GM18868 (cell line): ENCODE measurements around the gene PMPCA.
"Not testable (repeated sequence)": the region's sequence is repeated elsewhere in the genome, so short reads cannot be mapped to it uniquely, and the experiment has no call there.

ENCODE experiments used
- ATAC-seq: cut with Tn5 transposase; IDR thresholded peaks from one replicate; pipeline ENCODE4 v1.9.1; 2021; ENCODE audit warnings: mild to moderate bottlenecking, moderate library complexity; ENCODE audit not compliant: unreplicated experiment

The PMPCA gene

GRCh38 chr9:136393531-136393930 lies 16.9 kb upstream of the PMPCA start:
- ATAC-seq = no peak

GRCh38 chr9:136394312-136395019 lies 16.0 kb upstream of the PMPCA start:
- ATAC-seq = no peak

GRCh38 chr9:136395020-136395340 lies 15.5 kb upstream of the PMPCA start:
- no peak for ATAC-seq

- ATAC-seq = no peak
These were observed 14.9 kb upstream of the PMPCA start for GRCh38 chr9:136395345-136396218.

- ATAC-seq = no peak
These were observed 14.3 kb upstream of the PMPCA start for GRCh38 chr9:136396219-136396515.

GRCh38 chr9:136397643-136398042 lies 12.8 kb upstream of the PMPCA start:
- ATAC-seq = no peak

- no peak for ATAC-seq
These were observed 12.2 kb upstream of the PMPCA start for GRCh38 chr9:136398286-136398685.

GRCh38 chr9:136399176-136400037 lies 11.1 kb upstream of the PMPCA start:
- ATAC-seq = no peak

GRCh38 chr9:136400038-136400834 lies 10.2 kb upstream of the PMPCA start, which contains the start of gene SNAPC4:
TSS of gene SNAPC4 (minus strand) at chr9:136400170. CDS start at chr9:136398428, 1,742 bp downstream.
- ATAC-seq = peak; percentile 73

GRCh38 chr9:136401173-136401922 lies 9.1 kb upstream of the PMPCA start:
- ATAC-seq = no peak

GRCh38 chr9:136402067-136402466 lies 8.4 kb upstream of the PMPCA start:
- no peak for ATAC-seq

GRCh38 chr9:136403538-136403914 lies 6.9 kb upstream of the PMPCA start:
- peak; percentile 36 for ATAC-seq

- ATAC-seq = no peak
These were observed 6.3 kb upstream of the PMPCA start for GRCh38 chr9:136403915-136404800.

GRCh38 chr9:136404801-136405136 lies 5.7 kb upstream of the PMPCA start:
- ATAC-seq = no peak

- no peak for ATAC-seq
These were observed 5.0 kb upstream of the PMPCA start for GRCh38 chr9:136405481-136405880.

- not testable (repeated sequence) for ATAC-seq
These were observed 4.6 kb upstream of the PMPCA start for GRCh38 chr9:136405904-136406303.

GRCh38 chr9:136407061-136407460 lies 3.4 kb upstream of the PMPCA start:
- ATAC-seq = not testable (repeated sequence)

GRCh38 chr9:136407911-136408310 lies 2.5 kb upstream of the PMPCA start:
- ATAC-seq = no peak
